IMR-90 (cell line): Measurements from ENCODE around the gene NANOS1. TPM values are rescaled to one million over a fixed set of nuclear protein-coding genes. Genes with fewer than 3 reads are reported as not detected.

ENCODE experiments used
- ATAC-seq: fragments of 200-7000 bp; cut with Tn5 transposase; 2 replicates; pipeline ENCODE4 v1.9.1; 2020; ENCODE audit warnings: low read depth, mild to moderate bottlenecking, moderate library complexity
- BruUV-seq: library from RNA; stranded (reverse); fragments of 400-500 nt; replicated peaks from 2 replicates; lab custom pipeline; 2021; lab: Mats Ljungman, UMichigan
- CTCF ChIA-PET: fragments of 300-600 bp; formaldehyde crosslinking; extraction: SDS; loops from one replicate; lab custom pipeline; 2021; ENCODE audit warnings: antibody characterized with exemption; lab: Yijun Ruan, JAX
- POLR2A ChIA-PET: fragments of 300-600 bp; sonication (Branson Sonifier 250); formaldehyde crosslinking; loops from one replicate; lab custom pipeline; 2022; ENCODE audit warnings: antibody characterized with exemption; ENCODE audit not compliant: unreplicated experiment; lab: Charles Lee
- DNase-seq: peaks from one replicate; pipeline ENCODE4 v3.0.0; 2013
- H2AFZ ChIP-seq: replicated peaks from 2 replicates; pipeline ENCODE3; 2013; ENCODE audit warnings: low read length, mild to moderate bottlenecking; ENCODE audit not compliant: poor library complexity
- H2AK5ac ChIP-seq: 2 replicates; pipeline ENCODE4 v1.6.1; 2013; ENCODE audit warnings: low read depth, low read length, inconsistent platforms
- H2AK9ac ChIP-seq: replicated peaks from 2 replicates; pipeline ENCODE3; 2013; ENCODE audit warnings: mild to moderate bottlenecking, low read depth, low read length, moderate library complexity; ENCODE audit not compliant: poor library complexity
- H2BK120ac ChIP-seq: 2 replicates; pipeline ENCODE4 v1.6.1; 2013; ENCODE audit warnings: low read depth, low read length, inconsistent platforms
- H2BK15ac ChIP-seq: 3 replicates; pipeline ENCODE4 v1.6.1; 2013; ENCODE audit warnings: low read depth, low read length, inconsistent platforms
- H2BK20ac ChIP-seq: 2 replicates; pipeline ENCODE4 v1.6.1; 2013; ENCODE audit warnings: low read depth, mild to moderate bottlenecking, inconsistent platforms, low read length, moderate library complexity
- H2BK5ac ChIP-seq: 2 replicates; pipeline ENCODE4 v1.6.1; 2013; ENCODE audit warnings: mild to moderate bottlenecking, low read depth, low read length, inconsistent platforms; ENCODE audit not compliant: poor library complexity, severe bottlenecking
- H3K14ac ChIP-seq: replicated peaks from 2 replicates; pipeline ENCODE4 v1.6.1; 2013; ENCODE audit warnings: low read depth, low read length, inconsistent platforms
- H3K18ac ChIP-seq: 2 replicates; pipeline ENCODE4 v1.6.1; 2013; ENCODE audit warnings: low read depth, low read length, control low read depth
- H3K23ac ChIP-seq: 2 replicates; pipeline ENCODE4 v1.6.1; 2013; ENCODE audit warnings: low read depth, low read length, inconsistent platforms
- H3K27ac ChIP-seq: 2 replicates; pipeline ENCODE4 v1.5.1; 2013; ENCODE audit warnings: mild to moderate bottlenecking, control low read depth, low read length; ENCODE audit not compliant: insufficient read depth
- H3K27me3 ChIP-seq: 2 replicates; pipeline ENCODE4 v1.6.1; 2013; ENCODE audit warnings: low read length; ENCODE audit not compliant: control insufficient read depth, insufficient read depth
- H3K36me3 ChIP-seq: 2 replicates; pipeline ENCODE4 v1.6.1; 2013; ENCODE audit warnings: low read length, mixed read lengths; ENCODE audit not compliant: control insufficient read depth, insufficient read depth
- H3K4ac ChIP-seq: 2 replicates; pipeline ENCODE4 v1.6.1; 2013; ENCODE audit warnings: low read depth, low read length, inconsistent platforms
- H3K4me1 ChIP-seq: 2 replicates; pipeline ENCODE4 v1.6.1; 2013; ENCODE audit warnings: low read length, mixed read lengths; ENCODE audit not compliant: control insufficient read depth, insufficient read depth
- H3K4me2 ChIP-seq: 2 replicates; pipeline ENCODE4 v1.6.1; 2013; ENCODE audit warnings: low read depth, mild to moderate bottlenecking, control low read depth, low read length, moderate library complexity
- H3K4me3 ChIP-seq: 2 replicates; pipeline ENCODE4 v1.5.1; 2013; ENCODE audit warnings: low read depth, mild to moderate bottlenecking, control low read depth, low read length, moderate library complexity; ENCODE audit not compliant: insufficient read depth
- H3K56ac ChIP-seq: 2 replicates; pipeline ENCODE4 v1.6.1; 2013; ENCODE audit warnings: low read length, inconsistent platforms; ENCODE audit not compliant: insufficient read depth; ENCODE audit errors: extremely low read depth
- H3K79me1 ChIP-seq, 2 experiments: 2 replicates each; pipeline ENCODE4 v1.6.1; 2013; ENCODE audit warnings: low read length in 2 of 2, inconsistent platforms in 1 of 2, low read depth in 1 of 2
- H3K9ac ChIP-seq: 2 replicates; pipeline ENCODE4 v1.6.1; 2013; ENCODE audit warnings: low read depth, low read length, control low read depth
- H3K9me1 ChIP-seq: 2 replicates; pipeline ENCODE4 v1.6.1; 2013; ENCODE audit warnings: low read length, inconsistent platforms; ENCODE audit not compliant: insufficient read depth
- H3K9me3 ChIP-seq: 2 replicates; pipeline ENCODE4 v1.6.1; 2013; ENCODE audit warnings: low read length; ENCODE audit not compliant: control insufficient read depth, insufficient read depth
- H4K20me1 ChIP-seq: 2 replicates; pipeline ENCODE4 v1.6.1; 2013; ENCODE audit warnings: low read length, inconsistent platforms; ENCODE audit not compliant: insufficient read depth
- H4K5ac ChIP-seq: 2 replicates; pipeline ENCODE4 v1.6.1; 2013; ENCODE audit warnings: mild to moderate bottlenecking, low read depth, low read length, control low read depth
- H4K8ac ChIP-seq, 2 experiments: 2 replicates each; pipeline ENCODE4 v1.6.1; 2013; ENCODE audit warnings: low read depth in 2 of 2, low read length in 2 of 2, control low read depth in 1 of 2, inconsistent platforms in 1 of 2
- H4K91ac ChIP-seq: 2 replicates; pipeline ENCODE4 v1.6.1; 2013; ENCODE audit warnings: low read depth, low read length, inconsistent platforms; ENCODE audit not compliant: insufficient read depth
- BHLHE40 ChIP-seq: fragments of 150-350 bp; IDR thresholded peaks from 2 replicates; pipeline ENCODE4 v1.6.1; 2016; ENCODE audit warnings: mild to moderate bottlenecking, low read depth, low read length
- CEBPB ChIP-seq: IDR thresholded peaks from 2 replicates; pipeline ENCODE4 v1.6.1; 2012; ENCODE audit warnings: low read depth, low read length, improper control_type of control experiment
- CHD1 ChIP-seq: IDR thresholded peaks from 2 replicates; pipeline ENCODE4 v1.6.1; 2012; ENCODE audit warnings: low read depth, low read length, improper control_type of control experiment
- CTCF ChIP-seq: conservative IDR thresholded peaks from 2 replicates; pipeline ENCODE4 v1.5.1; 2012; ENCODE audit warnings: mild to moderate bottlenecking, low read depth, low read length, improper control_type of control experiment
- ELK1 ChIP-seq: fragments of 150-350 bp; IDR thresholded peaks from 2 replicates; pipeline ENCODE4 v1.6.1; 2016; ENCODE audit warnings: low read depth, mild to moderate bottlenecking, low read length, moderate library complexity, borderline replicate concordance
- FOS ChIP-seq: fragments of 150-350 bp; IDR thresholded peaks from 2 replicates; pipeline ENCODE4 v1.6.1; 2016; ENCODE audit warnings: low read depth, low read length
- MAFK ChIP-seq: IDR thresholded peaks from 2 replicates; pipeline ENCODE4 v1.6.1; 2012; ENCODE audit warnings: low read depth, low read length, improper control_type of control experiment
- MAZ ChIP-seq: IDR thresholded peaks from 2 replicates; pipeline ENCODE4 v1.6.1; 2012; ENCODE audit warnings: low read depth, mild to moderate bottlenecking, low read length, improper control_type of control experiment, moderate library complexity, borderline replicate concordance
- MXI1 ChIP-seq: IDR thresholded peaks from 2 replicates; pipeline ENCODE4 v1.6.1; 2012; ENCODE audit warnings: low read depth, mild to moderate bottlenecking, low read length, moderate library complexity, borderline replicate concordance
- NFE2L2 ChIP-seq: fragments of 150-350 bp; IDR thresholded peaks from 2 replicates; pipeline ENCODE4 v1.6.1; 2016; ENCODE audit warnings: low read depth, mild to moderate bottlenecking, low read length
- RAD21 ChIP-seq: IDR thresholded peaks from 2 replicates; pipeline ENCODE4 v1.6.1; 2012; ENCODE audit warnings: low read length, improper control_type of control experiment
- RCOR1 ChIP-seq: IDR thresholded peaks from 2 replicates; pipeline ENCODE4 v1.6.1; 2012; ENCODE audit warnings: mild to moderate bottlenecking, low read length, improper control_type of control experiment; ENCODE audit not compliant: insufficient replicate concordance
- RFX5 ChIP-seq: IDR thresholded peaks from 2 replicates; pipeline ENCODE4 v1.8.0; 2012; ENCODE audit warnings: low read depth, mild to moderate bottlenecking, low read length, moderate library complexity
- USF2 ChIP-seq: fragments of 150-350 bp; IDR thresholded peaks from 2 replicates; pipeline ENCODE4 v1.6.1; 2017; ENCODE audit warnings: mild to moderate bottlenecking, antibody characterized with exemption, low read length, low read depth
- WGBS, 2 experiments: methylation state at CpG; one replicate each; pipeline versions ENCODE4 v1.1.5 to v1.1.7; 2013; ENCODE audit warnings: missing lambda C conversion rate in 2 of 2; ENCODE audit not compliant: insufficient read length in 1 of 2; ENCODE audit errors: extremely low coverage in 2 of 2; 5-methylcytosine and 5-hydroxymethylcytosine counted together
- dilution Hi-C: fragments of 300-500 bp; cut with HindIII; formaldehyde crosslinking; loops from one replicate; pipeline ENCODE4 v1.14.3; 2018; ENCODE audit warnings: low sequenced_read_pairs; ENCODE audit not compliant: unreplicated experiment
- in situ Hi-C: fragments of 300-500 bp; cut with MboI; formaldehyde crosslinking; loops from 3 replicates; pipeline ENCODE4 v1.14.3; 2019; ENCODE audit warnings: low sequenced_read_pairs, inconsistent platforms, mixed read lengths
- intact Hi-C: fragments of 100-400 bp; cut with micrococcal nuclease; formaldehyde crosslinking; loops from 2 replicates; pipeline ENCODE4 v1.10.0; 2022
- polyA plus RNA-seq, 3 experiments: library from polyadenylated mRNA; depleted of rRNA; stranded (reverse); fragments of >200 nt; gene quantifications; 2 replicates each; pipeline ENCODE4 v1.2.3, GENCODE V29; 2012; ENCODE audit warnings: low replicate concordance in 1 of 3
- total RNA-seq: library from RNA; depleted of rRNA; stranded (reverse); fragments of >200 nt; gene quantifications from 2 replicates; pipeline ENCODE4 v1.2.3, GENCODE V29; 2012

Gene NANOS1
- total and polyA plus RNA-seq, 2 of the 4 experiments (the other 2 are of a cell fraction) = under 0.01 to 0.12 TPM

- no peak overlapping the region for H3K18ac ChIP-seq
- no peaks in the 10 kb centered on the region for H3K9me3 ChIP-seq
- TF ChIP-seq RCOR1 (no peak), NFE2L2 (no peak), RFX5 (no peak), RAD21 (no peak), MXI1 (no peak), BHLHE40 (no peak), CTCF (no peak), FOS (no peak), ELK1 (no peak), MAZ (no peak), CEBPB (no peak), USF2 (no peak), MAFK (no peak), CHD1 (no peak)
- dilution Hi-C loops = no loop called here
- H3K14ac ChIP-seq = no peak overlapping the region
- ATAC-seq (no peak), DNase-seq (no peak)
- no peak overlapping the region for H4K91ac ChIP-seq
- peaks cover 37 to 48% of the 10 kb centered on the region in 2 experiments for H3K79me1 ChIP-seq
- no peak overlapping the region for H3K9ac ChIP-seq
- ChIA-PET POLR2A (no interaction called here), CTCF (no interaction called here)
- no peak overlapping the region for H3K4me3 ChIP-seq
- no peak overlapping the region for H2BK20ac ChIP-seq
- no peak overlapping the region for H2AFZ ChIP-seq
- H2AK9ac ChIP-seq = no peak overlapping the region
- H2BK5ac ChIP-seq = no peak overlapping the region
- no peak overlapping the region for H2AK5ac ChIP-seq
- no peaks in the 10 kb centered on the region for H3K4me1 ChIP-seq
- H3K23ac ChIP-seq = no peak overlapping the region
- no peaks in the 10 kb centered on the region for H3K9me1 ChIP-seq
- H2BK15ac ChIP-seq = no peak overlapping the region
- intact Hi-C loops = loop anchor here (5.0 kb wide), 2 partner anchors 518 to 868 kb away; no protein-coding TSS in a partner anchor
- H3K56ac ChIP-seq = no peak overlapping the region
- no peak overlapping the region for H4K5ac ChIP-seq
- H3K36me3 ChIP-seq = peaks cover 62% of the 10 kb centered on the region
- no peak overlapping the region for H3K4ac ChIP-seq
- BruUV-seq = no TSS peak
- H3K27ac ChIP-seq = no peak overlapping the region
- WGBS, 2 experiments = no CpG with 5 or more reads among the region's 4 CpGs
- no peak overlapping the region for H2BK120ac ChIP-seq
- H4K8ac ChIP-seq = no peak overlapping the region
- H4K20me1 ChIP-seq = peaks cover 17% of the 10 kb centered on the region
- H3K4me2 ChIP-seq = no peak overlapping the region
- H3K27me3 ChIP-seq = no peaks in the 10 kb centered on the region
- in situ Hi-C loops = no loop called here
Observed at GRCh38 chr10:119059557-119059956, 30.0 kb downstream of the NANOS1 start.
